Panc1 (cell line): Measurements from ENCODE around the gene CANT1.

Experiments used
- POLR2AphosphoS5 ChIP-seq: IDR thresholded peaks from 2 replicates; pipeline ENCODE4 v1.6.1; 2012; ENCODE audit warnings: mild to moderate bottlenecking, low read depth, low read length, moderate library complexity
- TF ChIP-seq, protein P1 (sequence below): fragments of 450-650 bp; IDR thresholded peaks from 2 replicates; pipeline ENCODE4 v1.5.1; 2017; ENCODE audit warnings: mild to moderate bottlenecking
- TF ChIP-seq, protein P2 (sequence below), 2 experiments: IDR thresholded peaks; 2 replicates each; pipeline ENCODE4 v1.6.1; 2011 to 2012; ENCODE audit warnings: low read depth in 2 of 2, control low read depth in 1 of 2, low read length in 1 of 2, mild to moderate bottlenecking in 1 of 2, moderate library complexity in 1 of 2; ENCODE audit not compliant: insufficient read depth in 1 of 2

DNA sequence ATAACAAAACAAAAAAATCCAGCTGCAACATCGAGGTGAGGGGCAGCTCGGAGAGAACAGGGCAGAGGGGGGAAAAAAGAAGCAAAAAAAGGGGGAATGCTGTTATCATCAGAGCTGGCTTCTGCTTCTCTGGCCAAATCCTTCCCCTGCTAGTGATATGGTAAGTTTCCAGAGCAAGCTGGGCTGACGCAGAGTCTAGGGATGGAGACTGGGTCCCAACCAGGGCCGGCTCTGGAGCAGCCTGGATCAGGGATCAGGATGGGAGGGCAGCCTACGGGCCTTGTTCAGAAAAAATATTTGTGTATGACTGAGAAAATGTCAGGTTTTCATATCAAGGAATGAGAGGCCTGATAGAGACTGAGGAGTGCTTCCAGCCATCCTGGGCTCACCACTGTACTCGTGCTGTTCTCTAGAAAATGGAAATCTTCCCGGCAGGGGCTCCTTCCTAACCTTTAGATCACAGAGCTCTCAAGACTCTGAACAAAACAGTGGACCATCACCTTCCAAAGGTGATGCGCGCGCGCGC is 13.7 kb upstream of the CANT1 start:
- TF ChIP-seq, protein P1, sequence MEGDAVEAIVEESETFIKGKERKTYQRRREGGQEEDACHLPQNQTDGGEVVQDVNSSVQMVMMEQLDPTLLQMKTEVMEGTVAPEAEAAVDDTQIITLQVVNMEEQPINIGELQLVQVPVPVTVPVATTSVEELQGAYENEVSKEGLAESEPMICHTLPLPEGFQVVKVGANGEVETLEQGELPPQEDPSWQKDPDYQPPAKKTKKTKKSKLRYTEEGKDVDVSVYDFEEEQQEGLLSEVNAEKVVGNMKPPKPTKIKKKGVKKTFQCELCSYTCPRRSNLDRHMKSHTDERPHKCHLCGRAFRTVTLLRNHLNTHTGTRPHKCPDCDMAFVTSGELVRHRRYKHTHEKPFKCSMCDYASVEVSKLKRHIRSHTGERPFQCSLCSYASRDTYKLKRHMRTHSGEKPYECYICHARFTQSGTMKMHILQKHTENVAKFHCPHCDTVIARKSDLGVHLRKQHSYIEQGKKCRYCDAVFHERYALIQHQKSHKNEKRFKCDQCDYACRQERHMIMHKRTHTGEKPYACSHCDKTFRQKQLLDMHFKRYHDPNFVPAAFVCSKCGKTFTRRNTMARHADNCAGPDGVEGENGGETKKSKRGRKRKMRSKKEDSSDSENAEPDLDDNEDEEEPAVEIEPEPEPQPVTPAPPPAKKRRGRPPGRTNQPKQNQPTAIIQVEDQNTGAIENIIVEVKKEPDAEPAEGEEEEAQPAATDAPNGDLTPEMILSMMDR: no peak
- TF ChIP-seq POLR2AphosphoS5: no peak
- TF ChIP-seq, protein P2, sequence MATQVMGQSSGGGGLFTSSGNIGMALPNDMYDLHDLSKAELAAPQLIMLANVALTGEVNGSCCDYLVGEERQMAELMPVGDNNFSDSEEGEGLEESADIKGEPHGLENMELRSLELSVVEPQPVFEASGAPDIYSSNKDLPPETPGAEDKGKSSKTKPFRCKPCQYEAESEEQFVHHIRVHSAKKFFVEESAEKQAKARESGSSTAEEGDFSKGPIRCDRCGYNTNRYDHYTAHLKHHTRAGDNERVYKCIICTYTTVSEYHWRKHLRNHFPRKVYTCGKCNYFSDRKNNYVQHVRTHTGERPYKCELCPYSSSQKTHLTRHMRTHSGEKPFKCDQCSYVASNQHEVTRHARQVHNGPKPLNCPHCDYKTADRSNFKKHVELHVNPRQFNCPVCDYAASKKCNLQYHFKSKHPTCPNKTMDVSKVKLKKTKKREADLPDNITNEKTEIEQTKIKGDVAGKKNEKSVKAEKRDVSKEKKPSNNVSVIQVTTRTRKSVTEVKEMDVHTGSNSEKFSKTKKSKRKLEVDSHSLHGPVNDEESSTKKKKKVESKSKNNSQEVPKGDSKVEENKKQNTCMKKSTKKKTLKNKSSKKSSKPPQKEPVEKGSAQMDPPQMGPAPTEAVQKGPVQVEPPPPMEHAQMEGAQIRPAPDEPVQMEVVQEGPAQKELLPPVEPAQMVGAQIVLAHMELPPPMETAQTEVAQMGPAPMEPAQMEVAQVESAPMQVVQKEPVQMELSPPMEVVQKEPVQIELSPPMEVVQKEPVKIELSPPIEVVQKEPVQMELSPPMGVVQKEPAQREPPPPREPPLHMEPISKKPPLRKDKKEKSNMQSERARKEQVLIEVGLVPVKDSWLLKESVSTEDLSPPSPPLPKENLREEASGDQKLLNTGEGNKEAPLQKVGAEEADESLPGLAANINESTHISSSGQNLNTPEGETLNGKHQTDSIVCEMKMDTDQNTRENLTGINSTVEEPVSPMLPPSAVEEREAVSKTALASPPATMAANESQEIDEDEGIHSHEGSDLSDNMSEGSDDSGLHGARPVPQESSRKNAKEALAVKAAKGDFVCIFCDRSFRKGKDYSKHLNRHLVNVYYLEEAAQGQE (IDR thresholded peaks at IDR 0.05; ENCODE audit: insufficient read depth in 1 of 2, low read depth in 2 of 2, low read length in 1 of 2): no peak
